ENCODE measurements around the gene HOGA1.

DNA sequence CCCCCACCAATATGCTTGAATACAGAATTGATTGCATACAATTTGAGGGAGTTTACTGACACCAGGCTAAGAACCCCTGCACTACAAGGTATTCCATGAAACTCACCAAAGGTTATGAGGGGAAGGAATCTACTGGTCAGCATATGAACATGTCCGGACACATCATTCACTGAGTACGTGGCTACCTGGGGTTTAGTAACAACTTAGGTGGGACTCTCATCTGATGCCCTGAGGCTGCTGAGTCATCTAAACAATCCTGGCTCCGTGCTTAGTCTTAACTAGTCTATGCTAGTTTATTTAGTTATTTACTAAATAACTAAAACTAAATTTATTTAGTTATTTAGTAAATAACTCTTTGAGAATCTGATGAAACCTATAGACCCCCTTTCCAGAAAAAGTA lies 67.6 kb downstream of the HOGA1 start:
- TF ChIP-seq, protein P1, sequence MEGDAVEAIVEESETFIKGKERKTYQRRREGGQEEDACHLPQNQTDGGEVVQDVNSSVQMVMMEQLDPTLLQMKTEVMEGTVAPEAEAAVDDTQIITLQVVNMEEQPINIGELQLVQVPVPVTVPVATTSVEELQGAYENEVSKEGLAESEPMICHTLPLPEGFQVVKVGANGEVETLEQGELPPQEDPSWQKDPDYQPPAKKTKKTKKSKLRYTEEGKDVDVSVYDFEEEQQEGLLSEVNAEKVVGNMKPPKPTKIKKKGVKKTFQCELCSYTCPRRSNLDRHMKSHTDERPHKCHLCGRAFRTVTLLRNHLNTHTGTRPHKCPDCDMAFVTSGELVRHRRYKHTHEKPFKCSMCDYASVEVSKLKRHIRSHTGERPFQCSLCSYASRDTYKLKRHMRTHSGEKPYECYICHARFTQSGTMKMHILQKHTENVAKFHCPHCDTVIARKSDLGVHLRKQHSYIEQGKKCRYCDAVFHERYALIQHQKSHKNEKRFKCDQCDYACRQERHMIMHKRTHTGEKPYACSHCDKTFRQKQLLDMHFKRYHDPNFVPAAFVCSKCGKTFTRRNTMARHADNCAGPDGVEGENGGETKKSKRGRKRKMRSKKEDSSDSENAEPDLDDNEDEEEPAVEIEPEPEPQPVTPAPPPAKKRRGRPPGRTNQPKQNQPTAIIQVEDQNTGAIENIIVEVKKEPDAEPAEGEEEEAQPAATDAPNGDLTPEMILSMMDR (IDR thresholded peaks at IDR 0.05), result no peak
- TF ChIP-seq POLR2A (IDR thresholded peaks at IDR 0.05), result no peak
